Islet precursor cell (in vitro differentiated cells): ENCODE data around the gene PNMA6A.
A peak's percentile ranks its signal among the peaks of the same experiment; 100 is the strongest.
"Not testable (repeated sequence)": the region's sequence is repeated elsewhere in the genome, so short reads cannot be mapped to it uniquely, and the experiment has no call there.

Source experiments
- DNase-seq: peaks from one replicate; pipeline ENCODE4 v3.0.0-alpha.2; 2018

Gene PNMA6A

GRCh38 chrX:153071909-153072583 is at the start of gene PNMA6A:
Gene PNMA6A, plus strand, starts transcription at chrX:153072454. Its CDS starts 609 bp downstream, at chrX:153073063.
- not testable (repeated sequence) for DNase-seq

GRCh38 chrX:153026501-153026900 is 45.8 kb upstream of the PNMA6A start:
- not testable (repeated sequence) for DNase-seq

- DNase-seq: not testable (repeated sequence)
Observed at GRCh38 chrX:153028487-153028886, 43.8 kb upstream of the PNMA6A start.

- no peak for DNase-seq
Observed at GRCh38 chrX:153029162-153029561, 43.1 kb upstream of the PNMA6A start.

- no peak for DNase-seq
Observed at GRCh38 chrX:153029875-153030274, 42.4 kb upstream of the PNMA6A start.

GRCh38 chrX:153030801-153031200 is 41.5 kb upstream of the PNMA6A start:
- DNase-seq: no peak

GRCh38 chrX:153032397-153033118 is 39.7 kb upstream of the PNMA6A start:
- peak; percentile 76 for DNase-seq

- no peak for DNase-seq
Observed at GRCh38 chrX:153049093-153049492, 23.2 kb upstream of the PNMA6A start.

GRCh38 chrX:153052534-153052933 is 19.7 kb upstream of the PNMA6A start:
- DNase-seq: no peak

GRCh38 chrX:153055871-153056749 is 16.1 kb upstream of the PNMA6A start, which contains the start of gene PNMA3:
Gene PNMA3, plus strand, starts transcription at chrX:153056470. Its CDS starts 586 bp downstream, at chrX:153057056.
- no peak for DNase-seq

- DNase-seq: no peak
Observed at GRCh38 chrX:153057281-153057680, 15.0 kb upstream of the PNMA6A start.

- DNase-seq: no peak
Observed at GRCh38 chrX:153059191-153060094, 12.8 kb upstream of the PNMA6A start.

GRCh38 chrX:153060095-153060445 is 12.2 kb upstream of the PNMA6A start:
- DNase-seq: no peak

GRCh38 chrX:153061732-153062131 is 10.5 kb upstream of the PNMA6A start:
- DNase-seq: no peak

- no peak for DNase-seq
Observed at GRCh38 chrX:153063315-153063714, 8.9 kb upstream of the PNMA6A start.

- no peak for DNase-seq
Observed at GRCh38 chrX:153064061-153064460, 8.2 kb upstream of the PNMA6A start.

- DNase-seq: peak; percentile 55
Observed at GRCh38 chrX:153065389-153065788, 6.9 kb upstream of the PNMA6A start.

- DNase-seq: not testable (repeated sequence)
Observed at GRCh38 chrX:153066402-153066801, 5.9 kb upstream of the PNMA6A start.

- not testable (repeated sequence) for DNase-seq
Observed at GRCh38 chrX:153073331-153073730, 1.1 kb downstream of the PNMA6A start.

- DNase-seq: no peak
Observed at GRCh38 chrX:153074262-153074899, 2.1 kb downstream of the PNMA6A start.

- no peak for DNase-seq
Observed at GRCh38 chrX:153074935-153075334, 2.7 kb downstream of the PNMA6A start.

- DNase-seq: no peak
Observed at GRCh38 chrX:153075366-153075765, 3.1 kb downstream of the PNMA6A start.
